ENCODE measurements around the gene MYL3. TPM values are rescaled to one million over a fixed set of nuclear protein-coding genes. Genes with fewer than 3 reads are reported as not detected.

Gene MYL3
- total and polyA plus RNA-seq, 2 experiments from 2014 or later = 2,390 to 3,027 TPM

DNA sequence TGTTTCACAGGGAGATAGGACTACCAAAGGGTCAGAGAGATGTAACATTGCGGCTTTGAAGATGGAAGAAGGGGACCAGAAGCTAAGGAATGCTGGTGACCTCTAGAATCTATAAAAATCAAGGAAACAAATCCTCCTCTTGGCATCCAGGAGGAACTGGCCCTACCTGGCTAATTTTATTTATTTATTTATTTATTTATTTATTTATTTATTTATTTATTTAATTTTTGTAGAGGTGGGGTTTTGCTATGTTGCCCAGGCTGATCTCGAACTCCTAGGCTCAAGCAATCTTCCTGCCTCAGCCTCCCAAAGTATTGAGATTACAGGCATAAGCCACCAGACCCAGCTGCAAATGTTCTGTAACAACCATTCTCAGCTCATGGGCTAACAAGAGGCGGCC, 19.7 kb downstream of the MYL3 start:
- no peak for DNase-seq (ENCODE audit: low read depth in 1 of 2, low spot score in 1 of 2)
- H3K4me3 ChIP-seq = no peak overlapping the region
- TF ChIP-seq CTCF (IDR thresholded peaks at IDR 0.05; ENCODE audit: low read depth, low read length) = no peak
- H3K4me1 ChIP-seq (ENCODE audit: low read depth) = peaks cover 6% of the 10 kb centered on the region
- no peaks in the 10 kb centered on the region for H3K9me3 ChIP-seq (ENCODE audit: low read depth)
- H3K27me3 ChIP-seq = no peaks in the 10 kb centered on the region
- peaks cover 22% of the 10 kb centered on the region for H3K36me3 ChIP-seq
- peak overlapping the region; percentile 30 for H3K27ac ChIP-seq

- H3K27ac ChIP-seq = no peak overlapping the region
- H3K36me3 ChIP-seq = peaks cover 36% of the 10 kb centered on the region
- H3K4me1 ChIP-seq (ENCODE audit: low read depth) = peaks cover 2% of the 10 kb centered on the region
- no peak overlapping the region for H3K4me3 ChIP-seq
- no peaks in the 10 kb centered on the region for H3K27me3 ChIP-seq
- no peak for DNase-seq (ENCODE audit: low read depth in 1 of 2, low spot score in 1 of 2)
- no peak for TF ChIP-seq CTCF (IDR thresholded peaks at IDR 0.05; ENCODE audit: low read depth, low read length)
- no peaks in the 10 kb centered on the region for H3K9me3 ChIP-seq (ENCODE audit: low read depth)
These were observed 22.8 kb downstream of the MYL3 start for GRCh38 chr3:46840491-46840890.

GRCh38 chr3:46838301-46838700, 24.9 kb downstream of the MYL3 start:
- Histone ChIP-seq H3K4me3 (no peak overlapping the region), H3K36me3 (peaks cover 43% of the 10 kb centered on the region), H3K4me1 (ENCODE audit: low read depth) (no peaks in the 10 kb centered on the region), H3K27me3 (no peaks in the 10 kb centered on the region), H3K27ac (no peak overlapping the region), H3K9me3 (ENCODE audit: low read depth) (no peaks in the 10 kb centered on the region)
- TF ChIP-seq CTCF (IDR thresholded peaks at IDR 0.05; ENCODE audit: low read depth, low read length) = no peak
- DNase-seq (ENCODE audit: low read depth in 1 of 2, low spot score in 1 of 2) = no peak

GRCh38 chr3:46835491-46835890, 27.8 kb downstream of the MYL3 start:
- H3K4me1 ChIP-seq (ENCODE audit: low read depth) = no peaks in the 10 kb centered on the region
- no peak for TF ChIP-seq CTCF (IDR thresholded peaks at IDR 0.05; ENCODE audit: low read depth, low read length)
- H3K9me3 ChIP-seq (ENCODE audit: low read depth) = no peaks in the 10 kb centered on the region
- H3K4me3 ChIP-seq = no peak overlapping the region
- peaks cover 63% of the 10 kb centered on the region for H3K36me3 ChIP-seq
- H3K27me3 ChIP-seq = no peaks in the 10 kb centered on the region
- no peak for DNase-seq (ENCODE audit: low read depth in 1 of 2, low spot score in 1 of 2)
- H3K27ac ChIP-seq = peak overlapping the region; percentile 52

DNA sequence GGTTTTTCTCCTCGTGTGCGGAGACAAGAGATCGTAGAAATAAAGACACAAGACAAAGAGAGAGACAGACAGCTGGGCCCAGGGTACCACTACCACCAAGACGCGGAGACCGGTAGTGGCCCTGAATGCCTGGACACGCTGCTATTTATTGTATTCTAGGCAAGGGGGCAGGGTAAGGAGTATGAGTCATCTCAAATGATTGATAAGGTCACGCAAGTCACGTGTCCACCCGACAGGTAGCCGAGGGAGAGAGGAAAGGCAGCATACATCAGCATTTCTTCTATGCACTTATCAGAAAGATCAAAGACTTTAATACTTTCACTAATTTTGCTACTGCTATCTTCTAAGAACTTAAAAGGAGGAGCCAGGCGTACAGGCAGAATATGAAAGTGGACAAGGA, 28.2 kb downstream of the MYL3 start:
- no peak for TF ChIP-seq CTCF (IDR thresholded peaks at IDR 0.05; ENCODE audit: low read depth, low read length)
- DNase-seq (ENCODE audit: low read depth in 1 of 2, low spot score in 1 of 2) = no peak

More for the DNA sequence above, 28.2 kb downstream of the MYL3 start:
- Histone ChIP-seq H3K4me1 (ENCODE audit: low read depth) (no peaks in the 10 kb centered on the region), H3K9me3 (ENCODE audit: low read depth) (no peaks in the 10 kb centered on the region), H3K27ac (peak overlapping the region; percentile 52), H3K4me3 (no peak overlapping the region), H3K27me3 (no peaks in the 10 kb centered on the region), H3K36me3 (peaks cover 64% of the 10 kb centered on the region)

Data from cardiac muscle cell (in vitro differentiated cells and primary cell).